Fibroblast of lung (primary cell): Measurements from ENCODE around the gene PGGHG. TPM values are rescaled to one million over a fixed set of nuclear protein-coding genes. Genes with fewer than 3 reads are reported as not detected.

Experiments
- DNase-seq, 2 donors: peaks; one replicate each; pipeline versions ENCODE4 v3.0.0 to v3.0.0-alpha.2; 2010; ENCODE audit warnings: low read depth in 2 of 2
- H2AFZ ChIP-seq: 2 replicates; pipeline ENCODE4 v1.5.1; 2012; ENCODE audit warnings: low read length, control low read depth, inconsistent platforms
- H3K27ac ChIP-seq: 2 replicates; pipeline ENCODE4 v1.5.1; 2011; ENCODE audit warnings: low read length, control low read depth; ENCODE audit not compliant: insufficient read depth
- H3K27me3 ChIP-seq: 2 replicates; pipeline ENCODE4 v1.5.1; 2011; ENCODE audit warnings: mild to moderate bottlenecking, low read length; ENCODE audit not compliant: control insufficient read depth, insufficient read depth
- H3K36me3 ChIP-seq: 2 replicates; pipeline ENCODE4 v1.5.1; 2011; ENCODE audit warnings: low read length; ENCODE audit not compliant: control insufficient read depth, insufficient read depth
- H3K4me1 ChIP-seq: 2 replicates; pipeline ENCODE4 v1.5.1; 2011; ENCODE audit warnings: low read length; ENCODE audit not compliant: control insufficient read depth, insufficient read depth; ENCODE audit errors: extremely low read depth
- H3K4me2 ChIP-seq: 2 replicates; pipeline ENCODE4 v1.5.1; 2011; ENCODE audit warnings: low read length, control low read depth; ENCODE audit not compliant: insufficient read depth; ENCODE audit errors: extremely low read depth
- H3K4me3 ChIP-seq, 4 experiments: fragments of 200-600 bp in 1 of 4; sonication (generic) in 1 of 4; replicated peaks in 1 of 4; 2 replicates each; pipeline ENCODE4 v1.5.1; 2011 to 2016; ENCODE audit warnings: low read length in 4 of 4, low read depth in 3 of 4, mild to moderate bottlenecking in 3 of 4, control low read depth in 2 of 4, inconsistent platforms in 1 of 4, mixed read lengths in 1 of 4; ENCODE audit not compliant: insufficient read depth in 1 of 4; ENCODE audit errors: control extremely low read depth in 1 of 4
- H3K79me2 ChIP-seq: 2 replicates; pipeline ENCODE4 v1.5.1; 2012; ENCODE audit warnings: mild to moderate bottlenecking, low read length, inconsistent platforms; ENCODE audit not compliant: control insufficient read depth, insufficient read depth
- H3K9ac ChIP-seq: 2 replicates; pipeline ENCODE4 v1.5.1; 2011; ENCODE audit warnings: mild to moderate bottlenecking, low read length, control low read depth; ENCODE audit not compliant: insufficient read depth
- H3K9me3 ChIP-seq: 2 replicates; pipeline ENCODE4 v1.5.1; 2012; ENCODE audit warnings: low read depth, low read length; ENCODE audit not compliant: control insufficient read depth, insufficient read depth
- H4K20me1 ChIP-seq: 2 replicates; pipeline ENCODE4 v1.5.1; 2011; ENCODE audit warnings: low read length; ENCODE audit not compliant: control insufficient read depth, insufficient read depth; ENCODE audit errors: extremely low read depth
- CTCF ChIP-seq, 2 donors: IDR thresholded peaks in 1 of 2; conservative IDR thresholded peaks in 1 of 2; 1 replicate in 1 of 2; 2 replicates in 1 of 2; pipeline ENCODE4 v1.5.1; 2011 to 2012; ENCODE audit warnings: low read length in 2 of 2, control low read depth in 1 of 2, inconsistent platforms in 1 of 2, low read depth in 1 of 2, mild to moderate bottlenecking in 1 of 2
- EZH2 ChIP-seq: IDR thresholded peaks from 2 replicates; pipeline ENCODE4 v1.5.1; 2012; ENCODE audit warnings: low read length, control low read depth, mild to moderate bottlenecking; ENCODE audit errors: missing control alignments
- polyA plus RNA-seq, 2 donors: library from polyadenylated mRNA; depleted of rRNA in 1 of 2; stranded (reverse) in 1 of 2; unstranded in 1 of 2; fragments of >200 nt; gene quantifications; 2 replicates each; pipeline ENCODE4 v1.2.1, GENCODE V29; 2011 to 2012; ENCODE audit warnings: missing spikeins in 1 of 2
- total RNA-seq: library from RNA; depleted of rRNA; stranded (reverse); fragments of >200 nt; gene quantifications from 2 replicates; pipeline ENCODE4 v1.2.1, GENCODE V29; 2014

The PGGHG gene
- total and polyA plus RNA-seq, 2 donors (not counting 1 experiment from before 2014, with no cell fraction given), result 4.6 to 8.4 TPM

GRCh38 chr11:299951-300735 lies 11.2 kb downstream of the PGGHG start:
- Histone ChIP-seq H3K9ac (no peak overlapping the region), H4K20me1 (no peaks in the 10 kb centered on the region), H3K4me3 (no peak overlapping the region), H3K9me3 (no peaks in the 10 kb centered on the region), H3K27me3 (peaks cover 8% of the 10 kb centered on the region), H3K36me3 (no peaks in the 10 kb centered on the region), H3K79me2 (no peaks in the 10 kb centered on the region), H3K27ac (no peak overlapping the region), H3K4me1 (peaks cover 3% of the 10 kb centered on the region), H2AFZ (no peak overlapping the region), H3K4me2 (no peak overlapping the region)
- TF ChIP-seq EZH2 (no peak), CTCF (conservative IDR thresholded peaks at IDR 0.05 in 1 of 2, IDR thresholded peaks at IDR 0.05 in 1 of 2; ENCODE audit: low read depth in 1 of 2, low read length in 2 of 2) (peak; percentile 11 to 32)
- DNase-seq, result no peak

GRCh38 chr11:303363-303762 lies 14.4 kb downstream of the PGGHG start:
- peaks cover 4% of the 10 kb centered on the region for H3K79me2 ChIP-seq
- H2AFZ ChIP-seq, result no peak overlapping the region
- no peaks in the 10 kb centered on the region for H3K36me3 ChIP-seq
- DNase-seq, result no peak
- H3K4me1 ChIP-seq, result no peaks in the 10 kb centered on the region
- H3K4me2 ChIP-seq, result no peak overlapping the region
- no peak overlapping the region for H3K27ac ChIP-seq
- no peaks in the 10 kb centered on the region for H4K20me1 ChIP-seq
- H3K9me3 ChIP-seq, result no peaks in the 10 kb centered on the region
- TF ChIP-seq CTCF (conservative IDR thresholded peaks at IDR 0.05 in 1 of 2, IDR thresholded peaks at IDR 0.05 in 1 of 2; ENCODE audit: low read depth in 1 of 2, low read length in 2 of 2) (no peak), EZH2 (no peak)
- peaks cover 4% of the 10 kb centered on the region for H3K27me3 ChIP-seq
- H3K9ac ChIP-seq, result no peak overlapping the region
- H3K4me3 ChIP-seq, result no peak overlapping the region

- no peak for TF ChIP-seq EZH2
- no peak overlapping the region for H3K27ac ChIP-seq
- DNase-seq, result no peak
- no peak overlapping the region for H3K4me3 ChIP-seq
- H3K4me1 ChIP-seq, result no peaks in the 10 kb centered on the region
- H3K4me2 ChIP-seq, result no peak overlapping the region
- H3K27me3 ChIP-seq, result peaks cover 4% of the 10 kb centered on the region
- H3K9me3 ChIP-seq, result no peaks in the 10 kb centered on the region
- peaks cover 9% of the 10 kb centered on the region for H3K79me2 ChIP-seq
- H4K20me1 ChIP-seq, result no peaks in the 10 kb centered on the region
- H2AFZ ChIP-seq, result no peak overlapping the region
- H3K36me3 ChIP-seq, result no peaks in the 10 kb centered on the region
- no peak overlapping the region for H3K9ac ChIP-seq
Observed at GRCh38 chr11:304061-304506, 15.2 kb downstream of the PGGHG start.
